ENCODE measurements around the gene PRKCA. TPM values are rescaled to one million over a fixed set of nuclear protein-coding genes. Genes with fewer than 3 reads are reported as not detected.

The PRKCA gene
- total RNA-seq, 1 experiment from 2014 or later = 29.6 TPM

- POLR2A ChIA-PET = no interaction called here
- no peak overlapping the region for H3K4me3 ChIP-seq (ENCODE audit: low read depth, low read length)
- H3K36me3 ChIP-seq (ENCODE audit: control insufficient read depth, insufficient read depth, low read length) = no peaks in the 10 kb centered on the region
- H3K27me3 Mint-ChIP-seq (ENCODE audit: insufficient read depth, unreplicated experiment) = no peaks in the 10 kb centered on the region
- peaks cover 13% of the 10 kb centered on the region for H3K4me1 ChIP-seq
- no peak overlapping the region for H3K4me3 Mint-ChIP-seq (ENCODE audit: unreplicated experiment)
- BruUV-seq (replicated peaks) = no TSS peak
- H3K9me3 Mint-ChIP-seq (ENCODE audit: unreplicated experiment) = peaks cover 6% of the 10 kb centered on the region
- peak; percentile 66 to 81 for TF ChIP-seq CTCF (IDR thresholded peaks at IDR 0.05; ENCODE audit: insufficient read depth in 1 of 2, low read depth in 1 of 2, low read length in 1 of 2, severe bottlenecking in 1 of 2, unreplicated experiment in 1 of 2)
- no peaks in the 10 kb centered on the region for H3K27me3 ChIP-seq (replicated peaks; ENCODE audit: control insufficient read depth, insufficient read depth, low read length)
- H3K27ac Mint-ChIP-seq (ENCODE audit: unreplicated experiment) = peak overlapping the region; percentile 14
- no peaks in the 10 kb centered on the region for H3K9me3 ChIP-seq
- intact Hi-C loops (cut with micrococcal nuclease; ENCODE audit: unreplicated experiment) = loop anchor here (1.0 to 10.0 kb wide), 5 partner anchors 49 to 473 kb away; no protein-coding TSS in a partner anchor
- peak; percentile 54 to 72 for DNase-seq
- CTCF ChIA-PET = interaction anchor here (0.6 to 1.0 kb wide), 11 partner anchors 10 to 473 kb away, joined by 3 to 16 read pairs (median 4); no protein-coding TSS in a partner anchor
- H3K4me1 Mint-ChIP-seq (ENCODE audit: low read depth, unreplicated experiment) = peaks cover 19% of the 10 kb centered on the region
- H3K36me3 Mint-ChIP-seq (ENCODE audit: insufficient read depth, unreplicated experiment) = peaks cover 5% of the 10 kb centered on the region
These were observed 371.4 kb downstream of the PRKCA start for GRCh38 chr17:66673668-66674276.

GRCh38 chr17:66675273-66675990 is 373.0 kb downstream of the PRKCA start:
- intact Hi-C loops (cut with micrococcal nuclease; ENCODE audit: unreplicated experiment) = loop anchor here (10.0 kb wide), 1 partner anchor 51 kb away; no protein-coding TSS in a partner anchor
- Histone ChIP-seq H3K9me3 (no peaks in the 10 kb centered on the region), H3K4me1 (peaks cover 13% of the 10 kb centered on the region), H3K4me3 (ENCODE audit: low read depth, low read length) (no peak overlapping the region), H3K36me3 (ENCODE audit: control insufficient read depth, insufficient read depth, low read length) (no peaks in the 10 kb centered on the region), H3K27me3 (replicated peaks; ENCODE audit: control insufficient read depth, insufficient read depth, low read length) (no peaks in the 10 kb centered on the region)
- H3K4me1 Mint-ChIP-seq (ENCODE audit: low read depth, unreplicated experiment) = peaks cover 19% of the 10 kb centered on the region
- H3K27ac Mint-ChIP-seq (ENCODE audit: unreplicated experiment) = no peak overlapping the region
- CTCF ChIA-PET = no interaction called here
- DNase-seq = no peak
- peaks cover 11% of the 10 kb centered on the region for H3K36me3 Mint-ChIP-seq (ENCODE audit: insufficient read depth, unreplicated experiment)
- POLR2A ChIA-PET = no interaction called here
- no peak overlapping the region for H3K4me3 Mint-ChIP-seq (ENCODE audit: unreplicated experiment)
- no peak for TF ChIP-seq CTCF (IDR thresholded peaks at IDR 0.05; ENCODE audit: insufficient read depth in 1 of 2, low read depth in 1 of 2, low read length in 1 of 2, severe bottlenecking in 1 of 2, unreplicated experiment in 1 of 2)
- no peaks in the 10 kb centered on the region for H3K9me3 Mint-ChIP-seq (ENCODE audit: unreplicated experiment)
- no TSS peak for BruUV-seq (replicated peaks)
- H3K27me3 Mint-ChIP-seq (ENCODE audit: insufficient read depth, unreplicated experiment) = no peaks in the 10 kb centered on the region

- no peak overlapping the region for H3K4me3 Mint-ChIP-seq (ENCODE audit: unreplicated experiment)
- no peaks in the 10 kb centered on the region for H3K27me3 ChIP-seq (replicated peaks; ENCODE audit: control insufficient read depth, insufficient read depth, low read length)
- CTCF ChIA-PET = no interaction called here
- peaks cover 13% of the 10 kb centered on the region for H3K4me1 ChIP-seq
- no peaks in the 10 kb centered on the region for H3K9me3 Mint-ChIP-seq (ENCODE audit: unreplicated experiment)
- H3K27me3 Mint-ChIP-seq (ENCODE audit: insufficient read depth, unreplicated experiment) = no peaks in the 10 kb centered on the region
- no peaks in the 10 kb centered on the region for H3K36me3 ChIP-seq (ENCODE audit: control insufficient read depth, insufficient read depth, low read length)
- BruUV-seq (replicated peaks) = no TSS peak
- H3K4me3 ChIP-seq (ENCODE audit: low read depth, low read length) = no peak overlapping the region
- DNase-seq = no peak
- H3K9me3 ChIP-seq = no peaks in the 10 kb centered on the region
- no peak for TF ChIP-seq CTCF (IDR thresholded peaks at IDR 0.05; ENCODE audit: insufficient read depth in 1 of 2, low read depth in 1 of 2, low read length in 1 of 2, severe bottlenecking in 1 of 2, unreplicated experiment in 1 of 2)
- intact Hi-C loops (cut with micrococcal nuclease; ENCODE audit: unreplicated experiment) = loop anchor here (10.0 kb wide), 1 partner anchor 51 kb away; no protein-coding TSS in a partner anchor
- H3K4me1 Mint-ChIP-seq (ENCODE audit: low read depth, unreplicated experiment) = peaks cover 19% of the 10 kb centered on the region
- H3K36me3 Mint-ChIP-seq (ENCODE audit: insufficient read depth, unreplicated experiment) = peaks cover 11% of the 10 kb centered on the region
- no peak overlapping the region for H3K27ac Mint-ChIP-seq (ENCODE audit: unreplicated experiment)
- POLR2A ChIA-PET = no interaction called here
These were observed 373.6 kb downstream of the PRKCA start for GRCh38 chr17:66675991-66676371.

Data from Caco-2 (cell line).